DOHH2 (cell line): ENCODE data around the gene ZNF695.

Source experiments
- H3F3A ChIP-seq: fragments of 200-600 bp; sonication (generic), shearing (Covaris generic); 2 replicates; pipeline ENCODE4 v1.6.0; 2016; ENCODE audit warnings: antibody characterized with exemption, mild to moderate bottlenecking; ENCODE audit not compliant: control insufficient read depth, insufficient read depth
- H3K27ac ChIP-seq: fragments of 200-600 bp; sonication (generic); 2 replicates; pipeline ENCODE4 v1.5.1; 2014; ENCODE audit warnings: low read depth, mild to moderate bottlenecking, low read length, moderate library complexity
- H3K27me3 ChIP-seq: fragments of 200-600 bp; sonication (generic); 2 replicates; pipeline ENCODE4 v1.6.1; 2014; ENCODE audit warnings: mild to moderate bottlenecking, low read length, mixed read lengths; ENCODE audit not compliant: control insufficient read depth
- H3K36me3 ChIP-seq: fragments of 200-600 bp; sonication (generic); 2 replicates; pipeline ENCODE4 v1.6.1; 2014; ENCODE audit warnings: mild to moderate bottlenecking, low read length, moderate library complexity, mixed read lengths; ENCODE audit not compliant: control insufficient read depth
- H3K4me1 ChIP-seq: fragments of 200-600 bp; sonication (generic); 2 replicates; pipeline ENCODE4 v1.6.1; 2014; ENCODE audit warnings: mild to moderate bottlenecking, low read length, mixed read lengths; ENCODE audit not compliant: control insufficient read depth
- H3K4me2 ChIP-seq: fragments of 200-600 bp; sonication (generic); 2 replicates; pipeline ENCODE4 v1.6.0; 2014; ENCODE audit warnings: mild to moderate bottlenecking, low read length, moderate library complexity
- H3K4me3 ChIP-seq: fragments of 200-600 bp; sonication (generic); 2 replicates; pipeline ENCODE4 v1.5.1; 2014; ENCODE audit warnings: mild to moderate bottlenecking, low read length, mixed read lengths
- H3K79me2 ChIP-seq: fragments of 200-600 bp; sonication (generic); 2 replicates; pipeline ENCODE4 v1.6.1; 2014; ENCODE audit warnings: mild to moderate bottlenecking, low read length, mixed read lengths; ENCODE audit not compliant: control insufficient read depth
- H3K9me2 ChIP-seq: fragments of 200-600 bp; sonication (generic); replicated peaks from 2 replicates; pipeline ENCODE4 v1.6.1; 2014; ENCODE audit warnings: mild to moderate bottlenecking, low read length, mixed read lengths; ENCODE audit not compliant: control insufficient read depth
- H3K9me3 ChIP-seq: fragments of 200-600 bp; sonication (generic); 2 replicates; pipeline ENCODE4 v1.6.1; 2014; ENCODE audit warnings: antibody characterized with exemption, low read length, mixed read lengths; ENCODE audit not compliant: control insufficient read depth, insufficient read depth
- H4K20me1 ChIP-seq: fragments of 200-600 bp; sonication (generic); 2 replicates; pipeline ENCODE4 v1.6.0; 2014; ENCODE audit warnings: low read depth, mild to moderate bottlenecking, antibody characterized with exemption, low read length, moderate library complexity; ENCODE audit not compliant: control insufficient read depth, insufficient read depth
- CTCF ChIP-seq: fragments of 200-600 bp; sonication (generic); IDR thresholded peaks from one replicate; pipeline ENCODE4 v1.5.1; 2014; ENCODE audit warnings: antibody characterized with exemption, mild to moderate bottlenecking, low read depth, low read length; ENCODE audit not compliant: poor library complexity, severe bottlenecking
- EZH2phosphoT487 ChIP-seq: fragments of 200-600 bp; sonication (generic); IDR thresholded peaks from 2 replicates; pipeline ENCODE4 v1.6.1; 2017; ENCODE audit warnings: borderline replicate concordance, mild to moderate bottlenecking, antibody characterized with exemption, low read length, moderate library complexity, mixed read lengths

The ZNF695 gene

DNA sequence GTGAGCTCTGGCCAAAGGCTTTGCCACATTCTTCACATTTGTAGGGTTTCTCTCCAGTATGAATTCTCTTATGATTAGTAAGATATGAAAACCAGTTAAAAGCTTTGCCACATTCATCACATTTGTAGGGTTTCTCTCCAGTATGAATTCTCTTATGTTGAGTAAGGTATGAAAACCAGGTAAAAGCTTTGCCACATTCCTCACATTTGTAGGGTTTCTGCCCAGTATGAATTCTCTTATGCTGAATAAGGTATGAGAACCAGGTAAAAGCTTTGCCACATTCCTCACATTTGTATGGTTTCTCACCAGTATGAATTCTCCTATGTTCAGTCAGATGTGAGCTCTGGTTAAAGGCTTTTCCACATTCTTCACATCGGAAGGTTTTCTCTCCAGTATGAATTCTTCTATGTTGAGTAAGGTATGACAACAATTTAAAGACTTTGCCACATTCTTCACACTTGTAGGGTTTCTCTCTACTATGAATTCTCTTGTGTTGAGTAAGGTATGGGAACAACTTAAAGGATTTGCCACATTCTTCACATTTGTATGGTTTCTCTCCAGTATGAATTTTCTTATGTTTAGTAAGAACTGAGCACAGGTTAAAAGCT is 20.7 kb downstream of the ZNF695 start:
- no peaks in the 10 kb centered on the region for H4K20me1 ChIP-seq
- H3K36me3 ChIP-seq: peaks cover 29% of the 10 kb centered on the region
- H3K4me2 ChIP-seq: no peak overlapping the region
- no peak for TF ChIP-seq CTCF
- no peak for TF ChIP-seq EZH2phosphoT487
- no peaks in the 10 kb centered on the region for H3F3A ChIP-seq
- no peaks in the 10 kb centered on the region for H3K27me3 ChIP-seq
- no peaks in the 10 kb centered on the region for H3K9me2 ChIP-seq
- peaks cover 53% of the 10 kb centered on the region for H3K9me3 ChIP-seq
- no peaks in the 10 kb centered on the region for H3K79me2 ChIP-seq
- no peaks in the 10 kb centered on the region for H3K4me1 ChIP-seq
- no peak overlapping the region for H3K27ac ChIP-seq
- no peak overlapping the region for H3K4me3 ChIP-seq

- Histone ChIP-seq H3K36me3 (no peaks in the 10 kb centered on the region), H3K9me2 (no peaks in the 10 kb centered on the region)
Observed at GRCh38 chr1:246978785-246979184, 29.1 kb downstream of the ZNF695 start.

DNA sequence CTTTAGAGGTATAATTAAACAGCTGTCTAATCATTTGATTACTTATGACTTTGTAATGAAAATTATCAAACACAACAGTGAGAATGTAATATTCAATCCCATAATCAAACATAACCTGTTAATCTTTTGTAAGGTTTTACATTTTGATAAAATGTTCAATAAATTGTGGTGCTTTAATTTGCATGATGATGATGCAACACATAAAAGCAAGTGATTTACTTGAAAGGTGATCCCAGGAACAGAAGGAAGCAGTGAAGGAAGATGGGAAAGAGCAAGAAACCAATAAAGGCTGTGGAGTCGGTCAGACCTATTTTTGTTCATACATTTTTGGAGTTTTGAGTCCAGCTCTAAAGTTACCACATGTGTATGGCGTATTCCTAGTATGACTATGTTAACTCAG is 29.6 kb downstream of the ZNF695 start:
- no peaks in the 10 kb centered on the region for H3K9me3 ChIP-seq
- H3K27me3 ChIP-seq: no peaks in the 10 kb centered on the region
- H4K20me1 ChIP-seq: no peaks in the 10 kb centered on the region
- TF ChIP-seq EZH2phosphoT487 (no peak), CTCF (no peak)
- no peak overlapping the region for H3K4me2 ChIP-seq
- no peak overlapping the region for H3K4me3 ChIP-seq
- no peaks in the 10 kb centered on the region for H3F3A ChIP-seq
- no peaks in the 10 kb centered on the region for H3K4me1 ChIP-seq
- H3K27ac ChIP-seq: no peak overlapping the region
- H3K79me2 ChIP-seq: no peaks in the 10 kb centered on the region
- no peaks in the 10 kb centered on the region for H3K9me2 ChIP-seq
- no peaks in the 10 kb centered on the region for H3K36me3 ChIP-seq

More at GRCh38 chr1:246978785-246979184, 29.1 kb downstream of the ZNF695 start:
- Histone ChIP-seq H3K79me2 (no peaks in the 10 kb centered on the region), H4K20me1 (no peaks in the 10 kb centered on the region), H3K4me2 (no peak overlapping the region), H3K4me1 (no peaks in the 10 kb centered on the region), H3K4me3 (no peak overlapping the region), H3K27ac (no peak overlapping the region), H3K27me3 (no peaks in the 10 kb centered on the region), H3F3A (no peaks in the 10 kb centered on the region), H3K9me3 (no peaks in the 10 kb centered on the region)
- TF ChIP-seq EZH2phosphoT487: no peak
- TF ChIP-seq CTCF: no peak
